KOPT-K1 (cell line): Measurements from ENCODE around the gene SCYGR7.

ENCODE experiments used
- H3K27ac ChIP-seq: fragments of 200-600 bp; sonication (generic); 2 replicates; pipeline ENCODE4 v1.5.1; 2016; ENCODE audit warnings: antibody characterized with exemption, mild to moderate bottlenecking, low read depth, low read length; ENCODE audit not compliant: poor library complexity, severe bottlenecking
- H3K36me3 ChIP-seq: fragments of 200-600 bp; sonication (generic); 2 replicates; pipeline ENCODE4 v1.5.1; 2017; ENCODE audit warnings: antibody characterized with exemption, mild to moderate bottlenecking, low read length, moderate library complexity; ENCODE audit not compliant: insufficient read depth
- H3K9me3 ChIP-seq: fragments of 200-600 bp; sonication (generic); 2 replicates; pipeline ENCODE4 v1.5.1; 2017; ENCODE audit warnings: antibody characterized with exemption, low read length, mild to moderate bottlenecking; ENCODE audit not compliant: insufficient read depth, poor library complexity, severe bottlenecking

SCYGR7 gene

DNA sequence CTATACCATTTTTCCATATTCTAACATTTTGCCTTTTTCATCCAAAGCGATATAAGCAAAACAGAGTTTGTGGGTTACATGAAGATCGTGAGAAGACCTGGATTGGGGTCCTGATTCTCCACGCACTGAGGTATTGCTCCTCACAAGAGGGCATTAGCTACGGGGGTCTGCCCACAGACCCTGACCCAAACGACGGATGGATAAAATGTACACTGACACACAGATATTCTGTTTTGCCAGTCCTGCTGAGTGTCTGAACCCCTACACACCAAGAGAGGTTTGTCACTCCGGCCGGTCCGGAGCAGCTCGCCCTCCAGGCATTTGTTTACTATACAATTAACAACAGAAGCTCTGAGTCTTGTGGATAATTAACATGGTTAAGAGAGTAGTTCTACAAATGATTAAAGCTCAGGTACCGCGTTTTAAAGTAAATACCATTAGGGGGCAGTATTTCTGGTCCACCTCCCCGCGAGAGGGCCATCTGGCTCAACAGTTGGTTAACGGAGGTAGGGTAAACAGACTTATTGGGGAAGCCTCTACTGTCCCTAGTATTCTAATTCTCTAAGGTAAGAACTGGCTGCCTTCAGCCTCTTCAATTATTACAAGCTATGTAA, 46.0 kb downstream of the SCYGR7 start:
- no peak overlapping the region for H3K27ac ChIP-seq
- no peaks in the 10 kb centered on the region for H3K36me3 ChIP-seq
- no peaks in the 10 kb centered on the region for H3K9me3 ChIP-seq

GRCh38 chr2:227774895-227775842, 47.0 kb downstream of the SCYGR7 start:
- Histone ChIP-seq H3K9me3 (no peaks in the 10 kb centered on the region), H3K27ac (no peak overlapping the region), H3K36me3 (no peaks in the 10 kb centered on the region)
